Activated T-cell treated with anti-CD3 and anti-CD28 coated beads for 48 hours (primary cell): Measurements from ENCODE around the gene DLAT.
"Not testable (repeated sequence)": the region's sequence is repeated elsewhere in the genome, so short reads cannot be mapped to it uniquely, and the experiment has no call there.

Experiments used
- DNase-seq: peaks from one replicate; pipeline ENCODE4 v3.0.0-alpha.2; 2020; ENCODE audit warnings: low read depth

DLAT gene

GRCh38 chr11:112024773-112025678, at the start of gene DLAT:
Gene DLAT (plus strand): TSS chr11:112025408. CDS start chr11:112025473, 65 bp downstream.
- peak; percentile 83 for DNase-seq

GRCh38 chr11:111976119-111976766, 49.0 kb upstream of the DLAT start:
- DNase-seq, result no peak

- DNase-seq, result no peak
Observed at GRCh38 chr11:111976767-111977145, 48.5 kb upstream of the DLAT start.

DNA sequence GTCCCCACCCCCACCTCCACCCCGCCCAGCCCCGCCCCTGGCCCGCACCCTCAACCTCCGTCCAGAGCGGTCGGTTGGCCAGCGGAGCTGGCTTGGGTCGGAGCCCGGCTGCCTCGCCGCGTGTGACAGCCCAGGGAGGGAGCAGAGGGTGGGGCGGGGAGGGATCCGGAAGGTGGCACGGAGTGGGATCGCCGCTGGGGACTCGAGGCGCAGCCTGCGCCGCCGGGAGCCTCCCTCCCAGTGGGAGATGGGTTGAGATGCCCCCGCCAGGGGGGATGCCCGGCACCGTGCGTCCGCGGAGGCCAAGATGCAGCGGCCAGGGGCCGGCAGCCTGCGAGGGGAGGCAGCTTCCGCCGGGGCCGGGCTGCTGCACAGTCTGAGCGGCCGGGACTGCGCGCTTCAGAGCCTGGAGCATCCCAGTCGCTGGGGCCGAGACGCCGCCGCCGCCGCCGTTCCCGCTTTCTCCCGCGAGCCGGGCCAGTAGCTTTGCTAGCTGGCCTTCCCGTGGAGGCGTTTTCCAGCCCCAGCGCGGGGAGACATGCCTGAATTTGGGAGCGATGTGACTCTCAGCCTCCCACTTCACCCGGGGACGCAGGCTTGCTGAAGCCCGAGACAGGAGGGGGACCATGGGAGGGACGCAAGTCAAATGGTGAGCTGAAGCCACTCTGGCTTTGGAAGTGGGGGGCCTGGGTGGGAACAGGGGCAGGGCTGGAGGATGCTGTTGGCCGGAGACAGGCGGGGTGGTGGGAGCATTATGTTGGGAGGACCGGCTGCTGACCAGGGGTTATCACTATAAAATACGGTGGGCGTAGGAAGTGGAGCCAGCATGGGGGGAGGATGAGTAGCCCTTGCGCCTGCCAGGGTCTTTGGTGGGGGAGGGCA, 47.8 kb upstream of the DLAT start:
- no peak for DNase-seq

DNA sequence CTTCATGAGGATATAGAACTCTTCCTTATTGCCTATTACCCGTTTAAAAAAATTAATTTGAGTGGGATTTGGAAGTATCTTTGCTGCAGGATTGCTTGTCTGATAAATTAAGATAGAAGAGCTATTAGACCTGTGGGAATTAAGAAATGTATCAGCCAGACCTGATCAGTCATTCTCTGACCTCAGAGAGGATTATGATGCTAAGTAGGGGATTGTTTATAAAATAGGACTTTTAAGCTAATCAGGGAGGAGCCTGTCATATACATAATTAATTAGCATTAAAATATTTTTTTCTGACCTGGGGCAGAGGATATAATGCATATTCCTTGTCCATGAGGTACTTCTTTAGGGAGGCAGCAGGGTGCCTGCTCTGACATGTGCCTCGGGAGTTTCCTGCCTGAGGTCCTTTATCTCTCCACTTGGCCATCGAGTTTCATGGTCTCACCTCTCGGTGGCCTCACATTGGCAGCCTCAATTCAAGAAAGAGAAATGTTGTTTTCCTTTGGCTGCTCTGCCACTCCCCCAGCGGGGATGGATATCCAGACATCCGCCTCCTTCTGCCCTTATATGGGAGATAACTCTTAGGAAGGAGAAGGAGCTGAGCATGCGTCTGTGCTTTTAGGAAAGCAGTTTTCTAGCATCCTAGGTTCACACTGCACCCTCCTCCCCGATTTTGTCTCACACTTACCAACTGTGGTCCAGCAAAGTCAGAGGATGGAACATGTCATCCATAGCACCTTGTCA, 47.0 kb upstream of the DLAT start:
- DNase-seq, result no peak

- DNase-seq, result no peak
Observed at GRCh38 chr11:111980062-111980461, 45.1 kb upstream of the DLAT start.

DNA sequence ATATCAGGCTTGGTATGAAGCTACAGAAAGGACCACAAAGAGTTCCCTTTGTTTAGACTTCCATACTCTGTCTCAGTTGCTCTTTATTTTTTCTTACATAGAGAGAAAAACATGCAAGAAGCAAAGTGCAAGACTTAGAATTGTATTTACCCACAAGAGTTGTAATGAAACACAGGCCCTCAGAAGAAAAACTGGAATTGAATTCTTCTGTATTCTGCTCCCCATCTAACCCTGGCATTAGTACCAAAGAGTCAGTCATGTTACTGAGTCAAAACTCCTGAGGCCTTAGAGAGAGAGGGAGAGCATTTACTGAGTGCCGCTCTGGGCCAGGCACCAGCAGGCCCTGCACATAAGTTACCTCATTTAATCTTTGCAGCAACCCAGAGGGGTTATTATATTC, 43.9 kb upstream of the DLAT start:
- no peak for DNase-seq

GRCh38 chr11:111982019-111982464, 43.2 kb upstream of the DLAT start:
- DNase-seq, result peak; percentile 35

DNA sequence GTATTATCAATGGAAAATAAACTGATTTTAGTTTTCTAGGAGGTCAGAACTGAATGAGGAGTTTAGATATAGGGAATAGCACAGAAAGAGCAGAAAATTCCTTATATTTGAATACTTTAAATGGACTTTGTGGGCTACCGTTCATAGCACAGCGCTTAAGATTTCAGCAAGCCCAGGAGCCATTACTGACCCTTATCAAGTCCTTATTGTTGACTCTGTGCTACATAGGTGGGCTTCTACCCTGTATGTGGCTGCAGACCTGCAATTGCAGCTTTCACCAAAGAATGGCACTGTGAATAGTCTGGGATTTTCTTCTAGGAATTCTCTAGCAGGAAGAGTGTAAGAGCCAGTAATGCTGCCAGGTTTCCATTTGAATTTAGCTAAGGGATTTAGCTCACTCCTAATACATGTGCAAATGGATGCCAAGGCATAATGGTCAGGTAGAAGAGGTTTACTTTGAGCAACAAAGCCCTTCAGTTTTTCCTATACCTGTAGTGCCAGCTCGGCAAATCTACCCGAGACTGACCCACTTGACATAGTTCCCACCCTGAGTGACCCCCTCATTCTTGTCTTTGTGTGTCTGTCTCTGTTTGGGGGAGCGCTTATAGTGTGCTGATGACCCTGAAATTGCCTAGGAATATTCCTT, 42.5 kb upstream of the DLAT start:
- no peak for DNase-seq

- DNase-seq, result no peak
Observed at GRCh38 chr11:111983187-111983986, 41.8 kb upstream of the DLAT start.

DNA sequence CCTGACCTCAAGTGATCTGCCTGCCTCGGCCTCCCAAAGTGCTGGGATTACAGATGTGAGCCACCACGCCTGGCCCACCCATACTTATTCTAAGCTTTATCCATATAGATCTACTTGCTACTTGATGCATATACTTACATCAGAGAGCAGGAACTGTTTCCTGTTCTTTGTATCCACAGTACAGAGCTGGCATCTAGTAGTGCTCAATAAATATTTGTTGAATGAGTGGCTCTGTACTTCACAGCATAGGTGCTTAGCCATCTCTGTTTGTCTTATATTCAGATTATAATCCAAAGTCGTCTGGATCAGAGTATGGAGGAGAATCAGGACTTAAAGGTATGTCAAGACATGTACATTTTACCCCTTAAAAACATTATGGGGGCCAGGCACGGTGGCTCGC, 38.6 kb upstream of the DLAT start:
- no peak for DNase-seq

- DNase-seq, result no peak
Observed at GRCh38 chr11:111990381-111990780, 34.8 kb upstream of the DLAT start.

DNA sequence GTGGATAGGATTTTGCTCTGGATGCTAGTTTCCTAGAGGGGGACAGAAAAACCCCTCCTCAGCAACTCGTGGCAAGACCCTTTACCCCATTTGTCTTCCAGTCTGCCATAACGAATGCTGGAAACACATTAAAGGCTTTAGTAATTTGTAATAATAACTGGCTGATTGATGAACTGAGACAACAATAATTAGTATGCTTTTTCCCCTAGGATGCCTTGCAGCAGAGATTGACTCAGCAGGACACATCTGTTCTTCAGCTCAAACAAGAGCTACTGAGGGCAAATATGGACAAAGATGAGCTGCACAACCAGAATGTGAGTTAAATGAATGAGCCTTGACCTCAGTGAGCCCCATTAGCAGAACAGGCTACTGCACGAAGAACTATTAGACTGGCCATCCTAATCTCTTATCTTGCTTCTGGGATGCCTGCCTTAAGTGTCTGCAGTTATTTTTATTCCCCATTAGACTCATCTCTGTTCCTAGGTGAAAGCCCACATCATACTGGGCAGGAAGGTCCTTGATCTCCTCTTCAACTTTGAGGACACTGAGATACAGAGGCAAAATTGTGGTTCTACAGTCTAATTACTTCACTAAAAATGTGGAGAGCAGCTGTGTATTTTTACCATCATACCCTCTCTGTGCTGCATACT, 32.9 kb upstream of the DLAT start:
- no peak for DNase-seq

GRCh38 chr11:111996129-111996528, 29.1 kb upstream of the DLAT start:
- no peak for DNase-seq

DNA sequence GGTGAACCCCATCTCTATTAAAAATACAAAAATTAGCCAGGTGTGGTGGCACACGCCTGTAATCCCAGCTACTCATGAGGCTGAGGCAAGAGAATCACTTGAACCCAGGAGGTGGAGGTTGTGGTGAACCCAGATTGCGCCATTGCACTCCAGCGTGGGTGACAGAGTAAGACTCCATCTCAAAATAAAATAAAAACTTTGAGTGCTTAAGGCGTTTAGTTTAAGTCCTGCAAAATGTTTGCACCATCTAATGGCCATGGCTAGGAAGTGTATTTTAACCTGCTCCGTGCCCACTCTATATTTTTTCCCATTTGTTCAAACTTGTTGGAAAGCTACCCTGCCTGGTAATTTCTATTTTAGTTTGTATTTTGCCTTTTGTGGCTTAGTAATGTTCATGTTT, 28.5 kb upstream of the DLAT start:
- DNase-seq, result not testable (repeated sequence)

DNA sequence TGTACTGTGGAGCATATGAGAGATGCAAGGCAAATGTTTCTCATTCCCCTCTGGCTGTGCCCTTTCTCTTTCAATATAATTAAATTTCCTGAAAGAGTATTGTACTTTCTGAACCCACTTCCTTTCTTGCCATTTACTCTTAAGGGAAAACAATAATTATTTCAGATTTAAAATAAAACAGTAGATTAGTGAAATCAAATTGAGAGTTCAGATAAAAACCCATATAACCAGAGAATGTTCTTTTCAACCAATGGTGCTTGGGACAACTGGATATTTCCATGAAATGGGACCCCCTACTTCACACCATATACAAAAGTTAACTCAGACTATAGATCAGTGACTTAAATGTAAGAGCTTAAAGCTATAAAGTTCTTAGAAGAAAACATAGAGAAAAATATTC, 26.1 kb upstream of the DLAT start:
- no peak for DNase-seq

GRCh38 chr11:112000703-112001102, 24.5 kb upstream of the DLAT start:
- DNase-seq, result no peak

- no peak for DNase-seq
Observed at GRCh38 chr11:112002491-112003216, 22.6 kb upstream of the DLAT start.

DNA sequence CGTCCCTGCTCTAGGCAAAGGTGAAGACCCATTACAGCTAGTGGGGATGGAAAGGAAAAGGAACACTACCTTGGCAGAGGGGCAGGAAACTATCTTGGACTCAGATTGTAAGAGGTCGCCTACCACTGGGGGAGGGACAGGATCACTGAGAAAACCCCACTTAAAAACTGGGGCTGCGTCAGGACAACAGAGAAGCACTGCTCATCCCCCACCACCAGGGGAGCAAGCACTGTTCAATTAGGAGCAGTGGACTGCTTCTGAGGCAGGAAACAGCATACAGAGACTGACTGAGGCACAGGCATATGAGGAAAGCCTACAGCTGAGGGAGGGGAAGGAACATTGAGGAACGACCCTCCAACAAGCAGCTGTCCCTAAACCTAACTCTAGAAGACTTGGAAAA, 20.8 kb upstream of the DLAT start:
- DNase-seq, result no peak
